Astrocyte of the spinal cord (primary cell): ENCODE data around the gene TIMM22.

ENCODE experiments used
- DNase-seq: peaks from one replicate; pipeline ENCODE4 v3.0.0; 2011; ENCODE audit warnings: low read depth, low spot score
- H3K4me3 ChIP-seq: 2 replicates; pipeline ENCODE4 v1.5.1; 2011; ENCODE audit warnings: low read depth, mild to moderate bottlenecking, low read length, moderate library complexity
- in situ Hi-C: cut with HindIII; loops from 2 replicates; pipeline ENCODE4 v1.10.0; 2017; ENCODE audit warnings: low sequenced_read_pairs
- TF ChIP-seq, protein P1 (sequence below): IDR thresholded peaks from 2 replicates; pipeline ENCODE4 v1.5.1; 2012; ENCODE audit warnings: low read depth, mild to moderate bottlenecking, low read length, inconsistent platforms

TIMM22 gene

DNA sequence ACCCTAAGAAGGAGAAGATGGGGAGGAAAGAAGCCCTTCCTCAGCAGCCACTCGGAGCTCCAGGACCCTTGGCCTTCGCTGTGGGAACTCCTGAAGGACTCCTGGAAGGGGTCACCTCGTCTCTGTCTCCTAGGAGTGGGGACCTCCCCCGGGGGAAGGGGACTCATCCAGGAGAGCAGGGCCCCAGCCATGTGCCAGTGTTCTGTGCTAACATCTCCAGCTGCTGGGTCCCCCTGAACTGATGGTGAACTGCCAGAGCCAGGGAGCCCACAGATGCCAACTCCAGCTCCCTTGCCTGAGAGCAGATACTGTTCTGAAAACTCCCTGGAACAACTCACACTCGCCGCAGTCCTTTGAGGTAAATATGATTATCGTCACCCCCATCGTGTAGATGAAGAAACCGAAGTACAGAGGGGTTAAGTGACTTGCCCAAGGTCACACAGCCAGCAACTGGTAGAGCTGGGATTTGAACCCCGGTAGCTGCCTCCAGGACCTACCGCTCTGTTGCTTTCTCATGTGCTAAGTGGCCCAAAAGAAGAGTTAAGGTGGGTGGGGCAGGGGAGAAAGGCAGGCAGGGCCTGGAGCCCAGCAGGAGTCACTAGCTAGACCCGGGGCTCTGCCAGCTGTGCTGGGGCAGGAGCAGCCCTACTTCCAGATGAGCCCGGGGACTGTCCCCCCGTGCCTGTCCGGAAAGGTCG, 10.5 kb downstream of the TIMM22 start:
- no peak overlapping the region for H3K4me3 ChIP-seq
- no peak for DNase-seq
- in situ Hi-C loops = no loop called here
- TF ChIP-seq, protein P1, sequence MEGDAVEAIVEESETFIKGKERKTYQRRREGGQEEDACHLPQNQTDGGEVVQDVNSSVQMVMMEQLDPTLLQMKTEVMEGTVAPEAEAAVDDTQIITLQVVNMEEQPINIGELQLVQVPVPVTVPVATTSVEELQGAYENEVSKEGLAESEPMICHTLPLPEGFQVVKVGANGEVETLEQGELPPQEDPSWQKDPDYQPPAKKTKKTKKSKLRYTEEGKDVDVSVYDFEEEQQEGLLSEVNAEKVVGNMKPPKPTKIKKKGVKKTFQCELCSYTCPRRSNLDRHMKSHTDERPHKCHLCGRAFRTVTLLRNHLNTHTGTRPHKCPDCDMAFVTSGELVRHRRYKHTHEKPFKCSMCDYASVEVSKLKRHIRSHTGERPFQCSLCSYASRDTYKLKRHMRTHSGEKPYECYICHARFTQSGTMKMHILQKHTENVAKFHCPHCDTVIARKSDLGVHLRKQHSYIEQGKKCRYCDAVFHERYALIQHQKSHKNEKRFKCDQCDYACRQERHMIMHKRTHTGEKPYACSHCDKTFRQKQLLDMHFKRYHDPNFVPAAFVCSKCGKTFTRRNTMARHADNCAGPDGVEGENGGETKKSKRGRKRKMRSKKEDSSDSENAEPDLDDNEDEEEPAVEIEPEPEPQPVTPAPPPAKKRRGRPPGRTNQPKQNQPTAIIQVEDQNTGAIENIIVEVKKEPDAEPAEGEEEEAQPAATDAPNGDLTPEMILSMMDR = no peak

DNA sequence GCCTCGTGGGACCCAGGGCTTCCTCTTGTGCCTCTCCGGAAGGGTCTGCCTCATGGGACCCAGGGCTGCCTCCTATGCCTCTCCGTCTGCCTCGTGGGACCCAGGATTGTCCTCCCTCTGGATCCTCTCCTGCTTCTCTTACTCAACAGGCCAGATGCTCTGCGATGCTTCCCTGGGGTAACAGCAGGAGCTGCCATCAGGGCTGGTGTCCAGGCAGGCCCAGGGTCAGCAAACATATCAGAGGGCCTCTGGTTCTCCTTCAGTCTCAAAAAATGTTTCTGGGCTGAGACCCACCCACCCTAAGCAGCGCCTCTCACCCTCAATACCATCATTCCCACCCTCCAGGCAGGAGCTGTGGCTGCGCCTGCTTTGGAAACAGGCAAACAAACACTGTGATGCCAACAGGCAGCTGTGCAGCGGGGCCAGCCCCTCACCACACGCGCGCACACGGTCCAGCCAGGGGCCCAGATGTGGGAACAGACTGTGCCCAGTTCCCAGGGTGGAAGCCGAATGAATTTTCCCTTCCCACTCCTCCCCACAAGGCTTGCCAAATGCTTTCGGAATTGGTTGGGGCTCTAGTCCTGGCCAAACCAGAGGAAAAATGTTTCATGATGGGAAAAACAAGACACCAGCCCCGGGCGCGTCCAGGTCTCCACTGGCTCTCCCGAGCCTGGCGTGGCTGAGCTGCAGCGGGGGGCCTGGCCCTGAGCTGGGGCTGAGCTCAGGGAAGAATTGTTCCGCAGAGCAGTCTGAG, 11.3 kb downstream of the TIMM22 start:
- TF ChIP-seq, protein P1 = no peak
- H3K4me3 ChIP-seq = no peak overlapping the region
- DNase-seq = no peak
- in situ Hi-C loops = no loop called here

GRCh38 chr17:1009229-1010085, 12.5 kb downstream of the TIMM22 start:
- DNase-seq = no peak
- no peak overlapping the region for H3K4me3 ChIP-seq
- TF ChIP-seq, protein P1 = no peak
- in situ Hi-C loops = no loop called here

DNA sequence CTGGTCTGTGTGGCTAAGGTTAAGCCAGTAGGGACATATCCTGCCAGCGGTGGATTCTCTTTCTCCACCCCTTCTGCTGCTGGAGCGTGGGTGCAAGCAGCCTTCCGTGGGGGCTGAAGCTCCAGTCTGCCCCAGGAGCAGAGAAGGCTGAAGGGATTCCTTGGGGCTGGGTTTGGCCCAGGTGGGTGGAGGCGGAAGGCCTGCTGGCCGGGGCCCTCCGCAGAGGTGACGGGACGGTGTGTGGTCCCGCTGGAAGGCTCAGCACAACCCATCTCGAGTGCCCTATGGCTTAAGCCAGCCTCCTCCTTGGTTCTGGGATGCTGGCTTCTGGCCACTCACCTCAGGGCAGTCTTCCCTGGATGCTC, 13.1 kb downstream of the TIMM22 start:
- in situ Hi-C loops = no loop called here
- H3K4me3 ChIP-seq = no peak overlapping the region
- TF ChIP-seq, protein P1 = no peak
- DNase-seq = no peak

- TF ChIP-seq, protein P1 = no peak
- in situ Hi-C loops = no loop called here
- no peak overlapping the region for H3K4me3 ChIP-seq
- no peak for DNase-seq
Observed at GRCh38 chr17:1010586-1010985, 13.7 kb downstream of the TIMM22 start.

DNA sequence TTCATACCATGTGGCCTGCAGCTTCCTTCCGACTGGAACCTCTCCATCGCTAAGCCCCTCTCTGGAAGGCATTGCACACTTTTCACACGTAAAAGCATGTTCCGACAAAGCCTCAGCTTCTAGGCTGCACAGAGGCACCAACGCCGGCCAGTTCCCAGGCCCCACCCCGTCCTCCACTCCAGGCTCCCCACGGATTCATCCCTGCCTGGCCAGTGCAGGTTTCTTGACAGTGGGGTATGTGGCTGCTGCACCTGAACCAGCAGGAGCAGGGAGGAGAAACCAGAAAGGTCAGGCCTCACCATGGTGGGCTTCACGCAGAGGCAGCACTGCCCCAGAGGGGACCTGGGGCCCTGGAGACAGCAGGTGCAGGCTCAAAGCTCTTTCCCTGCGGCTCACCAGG, 14.2 kb downstream of the TIMM22 start:
- TF ChIP-seq, protein P1 = no peak
- DNase-seq = no peak
- in situ Hi-C loops = no loop called here
- H3K4me3 ChIP-seq = no peak overlapping the region
